PC-3 (cell line): ENCODE measurements around the gene IGFLR1.

Source experiments
- EZH2phosphoT487 ChIP-seq: fragments of 300-600 bp; sonication (generic); IDR thresholded peaks from 2 replicates; pipeline ENCODE4 v1.6.1; 2018; ENCODE audit warnings: mild to moderate bottlenecking, antibody characterized with exemption, low read length, borderline replicate concordance
- TF ChIP-seq, protein P1 (sequence below): fragments of 300-600 bp; sonication (generic); conservative IDR thresholded peaks from 2 replicates; pipeline ENCODE4 v1.5.1; 2017; ENCODE audit warnings: antibody characterized with exemption, low read depth, mild to moderate bottlenecking, low read length

DNA sequence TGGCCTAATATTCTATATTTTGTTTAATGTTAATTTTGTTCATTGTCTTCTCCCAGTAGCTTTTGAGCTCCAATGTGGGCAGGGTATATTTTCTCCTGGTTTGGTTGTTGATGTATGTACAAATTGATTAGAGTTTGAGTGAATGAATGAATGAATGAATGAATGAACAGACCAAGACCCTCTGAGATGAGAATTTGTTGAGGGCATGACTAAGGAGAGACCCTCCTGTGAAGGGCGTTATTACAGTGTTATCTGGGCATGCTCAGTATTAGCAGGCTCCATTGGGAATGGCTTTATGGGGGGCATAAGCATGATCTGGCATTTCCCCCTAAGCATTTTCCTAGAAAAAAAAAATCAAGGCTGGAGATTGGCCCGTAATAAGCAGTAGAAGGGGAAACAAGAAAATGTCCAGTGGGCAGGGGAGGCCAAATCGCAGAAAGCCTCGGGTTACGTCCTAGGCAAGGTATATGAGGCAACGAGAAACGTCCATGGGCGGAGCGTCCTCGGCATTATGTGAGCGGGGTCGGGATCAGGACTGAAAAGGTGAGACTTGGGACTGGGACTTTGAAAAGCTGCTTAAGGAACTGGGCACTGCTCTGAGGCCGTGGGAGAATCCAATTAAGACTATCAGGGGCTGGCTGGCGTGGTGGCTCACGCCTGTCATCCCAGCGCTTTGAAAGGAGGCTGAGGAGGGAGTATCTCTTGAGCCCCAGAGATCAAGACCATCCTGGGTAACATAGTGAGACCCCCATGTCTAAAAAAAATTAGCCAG lies 32.2 kb upstream of the IGFLR1 start:
- TF ChIP-seq, protein P1, sequence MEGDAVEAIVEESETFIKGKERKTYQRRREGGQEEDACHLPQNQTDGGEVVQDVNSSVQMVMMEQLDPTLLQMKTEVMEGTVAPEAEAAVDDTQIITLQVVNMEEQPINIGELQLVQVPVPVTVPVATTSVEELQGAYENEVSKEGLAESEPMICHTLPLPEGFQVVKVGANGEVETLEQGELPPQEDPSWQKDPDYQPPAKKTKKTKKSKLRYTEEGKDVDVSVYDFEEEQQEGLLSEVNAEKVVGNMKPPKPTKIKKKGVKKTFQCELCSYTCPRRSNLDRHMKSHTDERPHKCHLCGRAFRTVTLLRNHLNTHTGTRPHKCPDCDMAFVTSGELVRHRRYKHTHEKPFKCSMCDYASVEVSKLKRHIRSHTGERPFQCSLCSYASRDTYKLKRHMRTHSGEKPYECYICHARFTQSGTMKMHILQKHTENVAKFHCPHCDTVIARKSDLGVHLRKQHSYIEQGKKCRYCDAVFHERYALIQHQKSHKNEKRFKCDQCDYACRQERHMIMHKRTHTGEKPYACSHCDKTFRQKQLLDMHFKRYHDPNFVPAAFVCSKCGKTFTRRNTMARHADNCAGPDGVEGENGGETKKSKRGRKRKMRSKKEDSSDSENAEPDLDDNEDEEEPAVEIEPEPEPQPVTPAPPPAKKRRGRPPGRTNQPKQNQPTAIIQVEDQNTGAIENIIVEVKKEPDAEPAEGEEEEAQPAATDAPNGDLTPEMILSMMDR, result no peak
- TF ChIP-seq EZH2phosphoT487, result no peak
